NCI-H460 (cell line): ENCODE results near the gene IL26. TPM values are rescaled to one million over a fixed set of nuclear protein-coding genes. Genes with fewer than 3 reads are reported as not detected.
"Not testable (repeated sequence)": the region's sequence is repeated elsewhere in the genome, so short reads cannot be mapped to it uniquely, and the experiment has no call there.

Source experiments
- DNase-seq: peaks from one replicate; pipeline ENCODE4 v3.0.0-alpha.2; 2016; ENCODE audit warnings: low read depth; ENCODE audit errors: extremely low read depth
- total RNA-seq: library from RNA; depleted of rRNA; stranded (reverse); fragments of >200 nt; shearing (Covaris generic); gene quantifications from 2 replicates; pipeline ENCODE4 v1.2.3, GENCODE V29; 2014

The IL26 gene
- total RNA-seq, 1 experiment from 2014 or later = not detected

DNA sequence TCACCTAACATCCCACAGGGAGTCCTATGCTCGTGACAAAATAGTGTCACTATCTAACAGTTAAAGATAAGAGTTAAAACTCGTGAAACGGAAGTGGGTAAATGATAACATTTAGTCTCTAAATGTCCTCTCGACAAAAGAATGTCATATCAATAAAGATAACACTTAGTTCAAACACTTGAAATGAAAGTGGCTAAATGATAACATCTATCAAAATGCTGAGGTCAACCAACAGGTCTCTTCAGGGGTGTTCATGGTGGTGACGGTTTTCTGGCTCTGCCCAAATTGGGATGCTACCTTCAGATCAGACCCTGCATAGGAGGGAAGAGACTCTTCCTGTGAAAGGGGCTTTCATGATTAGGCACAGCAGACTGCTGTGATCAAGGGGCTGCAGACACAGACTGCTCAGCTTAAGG, 22.1 kb downstream of the IL26 start:
- DNase-seq = no peak

DNA sequence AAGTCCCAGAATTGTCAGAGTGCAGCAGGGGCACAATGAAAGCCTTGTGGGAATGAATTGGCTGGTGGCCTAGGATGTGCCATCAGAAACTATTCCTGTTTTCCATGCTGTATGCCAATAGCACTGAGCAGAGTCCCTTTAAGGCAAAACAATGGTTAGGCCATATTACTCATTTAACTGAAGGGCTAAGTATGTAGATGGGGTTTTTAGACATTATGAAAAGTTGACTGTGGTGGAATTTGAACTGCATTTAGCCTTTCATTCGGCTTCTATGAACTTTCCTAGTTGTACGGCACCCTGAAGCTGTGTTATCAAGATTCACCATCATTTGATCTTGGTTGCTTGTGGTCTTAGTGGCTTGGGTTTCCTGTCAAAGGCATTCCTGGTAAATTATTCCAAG, 24.8 kb downstream of the IL26 start:
- no peak for DNase-seq

- no peak for DNase-seq
Measured at GRCh38 chr12:68199127-68199526, 26.5 kb downstream of the IL26 start.

DNA sequence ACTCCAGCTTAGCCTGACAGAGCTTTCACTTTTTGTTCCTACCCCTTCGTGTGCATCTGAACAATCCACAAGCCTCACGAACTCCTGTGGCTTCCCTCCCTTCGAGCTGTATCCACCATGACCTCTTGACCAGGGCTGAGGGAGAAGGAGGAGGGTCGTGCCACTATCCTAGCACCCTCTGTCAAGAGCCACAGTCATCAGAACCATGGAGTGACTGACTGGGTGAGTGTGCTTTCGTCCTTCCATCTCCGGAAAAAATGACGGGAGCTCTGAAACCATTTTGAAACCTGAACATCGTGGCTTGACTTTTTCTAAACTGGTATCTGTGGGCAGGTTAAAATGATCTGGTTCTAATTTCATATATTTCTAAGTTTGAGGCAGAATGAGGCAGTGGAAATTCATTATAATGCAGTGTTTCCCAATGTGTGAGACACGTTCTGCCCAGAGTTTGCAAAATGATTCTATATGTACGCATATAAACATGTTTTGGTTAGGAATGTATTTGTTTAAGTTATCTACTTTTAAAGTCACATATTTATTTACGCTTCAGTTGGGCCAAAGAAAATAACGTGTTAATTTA, 27.0 kb downstream of the IL26 start:
- no peak for DNase-seq

DNA sequence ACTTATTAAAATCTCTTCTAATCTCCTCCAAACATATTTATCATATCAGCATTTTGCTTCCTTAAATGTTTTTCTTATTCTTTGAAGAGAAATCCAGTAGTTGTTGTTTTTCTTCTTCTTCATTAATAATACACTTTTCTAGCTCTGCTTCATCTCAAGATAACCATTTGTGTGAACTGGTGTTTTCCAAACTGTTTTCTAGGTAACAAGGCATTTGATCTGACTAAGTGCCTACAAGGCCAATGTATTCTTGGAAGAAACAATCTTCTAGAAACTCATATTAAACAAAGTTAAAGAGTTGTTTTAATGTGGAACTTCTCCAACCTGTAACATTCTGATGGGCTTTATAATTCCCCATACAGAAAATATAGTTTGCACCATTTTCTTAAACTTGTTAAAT, 35.3 kb downstream of the IL26 start:
- DNase-seq = no peak

DNA sequence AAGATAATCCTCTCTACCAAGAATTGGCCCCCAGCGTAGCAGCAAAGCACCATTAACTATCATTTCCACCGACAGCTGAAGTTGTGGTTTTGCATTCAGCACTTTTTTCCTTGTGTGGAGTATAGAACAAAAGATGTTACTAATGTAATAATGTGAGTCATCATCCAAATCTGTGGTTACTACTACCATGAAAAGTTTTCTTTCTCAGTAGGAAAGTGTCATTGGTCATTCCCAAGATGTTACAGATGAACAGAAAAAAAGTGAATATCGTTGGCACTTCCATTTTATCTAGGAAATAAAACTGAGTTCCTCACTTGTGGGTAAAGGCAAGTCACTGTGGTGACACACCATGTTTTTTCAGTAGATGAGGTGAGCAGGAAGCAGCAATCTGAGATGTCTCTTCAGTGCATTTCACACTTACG, 35.8 kb downstream of the IL26 start:
- no peak for DNase-seq

- no peak for DNase-seq
Measured at GRCh38 chr12:68185598-68185997, 40.0 kb downstream of the IL26 start.

GRCh38 chr12:68180792-68181744, 44.5 kb downstream of the IL26 start:
- DNase-seq = no peak

DNA sequence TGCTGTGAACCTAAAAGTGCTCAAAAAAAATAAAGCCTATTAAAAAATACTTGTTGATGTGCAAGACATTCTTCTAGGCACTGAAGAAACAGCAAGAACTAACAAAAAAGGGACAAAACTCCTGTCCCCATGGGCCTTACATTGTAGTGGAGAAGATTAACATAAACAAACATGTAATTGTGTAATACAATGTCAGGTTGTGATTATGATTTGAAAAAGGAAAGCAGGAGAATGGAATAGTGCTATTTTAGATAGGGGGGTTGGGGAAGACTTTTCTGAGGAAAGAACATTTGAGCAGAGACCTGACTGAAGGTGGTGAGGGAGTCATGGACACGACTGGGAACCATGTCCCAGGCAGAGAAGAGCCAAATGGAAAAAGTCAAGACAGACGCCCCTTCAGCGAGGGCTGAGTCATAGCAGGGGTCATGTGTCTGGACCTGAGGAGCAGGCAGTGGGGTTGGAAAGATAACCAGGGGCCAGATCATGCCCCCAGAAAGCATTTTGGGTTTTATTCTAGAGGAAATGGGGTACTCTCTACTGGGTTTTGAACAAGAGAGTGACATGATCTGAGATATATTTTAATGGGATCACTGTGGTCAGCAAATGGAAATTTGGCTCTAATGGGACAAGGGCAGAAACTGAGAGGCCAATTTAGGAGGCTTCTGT, 46.7 kb downstream of the IL26 start:
- DNase-seq = no peak

DNA sequence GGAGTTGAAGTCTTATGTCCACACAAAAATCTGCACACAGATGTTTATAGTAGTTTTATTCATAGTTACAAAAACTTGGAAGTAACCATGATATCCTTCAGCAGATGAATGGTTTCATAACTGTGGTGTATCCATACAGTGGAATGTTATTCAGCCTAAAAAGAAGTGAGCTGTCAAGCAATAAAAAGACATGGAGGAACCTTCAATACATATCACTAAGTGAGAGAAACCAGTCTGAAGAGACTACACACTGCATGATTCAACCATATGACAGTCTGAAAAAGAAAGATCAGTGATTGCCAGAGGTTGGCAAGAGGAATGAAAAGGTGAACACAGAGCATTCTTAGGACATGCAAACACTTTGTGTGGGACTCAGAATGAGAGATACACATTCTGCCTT, 47.4 kb downstream of the IL26 start:
- no peak for DNase-seq

GRCh38 chr12:68177562-68177961, 48.0 kb downstream of the IL26 start:
- no peak for DNase-seq

DNA sequence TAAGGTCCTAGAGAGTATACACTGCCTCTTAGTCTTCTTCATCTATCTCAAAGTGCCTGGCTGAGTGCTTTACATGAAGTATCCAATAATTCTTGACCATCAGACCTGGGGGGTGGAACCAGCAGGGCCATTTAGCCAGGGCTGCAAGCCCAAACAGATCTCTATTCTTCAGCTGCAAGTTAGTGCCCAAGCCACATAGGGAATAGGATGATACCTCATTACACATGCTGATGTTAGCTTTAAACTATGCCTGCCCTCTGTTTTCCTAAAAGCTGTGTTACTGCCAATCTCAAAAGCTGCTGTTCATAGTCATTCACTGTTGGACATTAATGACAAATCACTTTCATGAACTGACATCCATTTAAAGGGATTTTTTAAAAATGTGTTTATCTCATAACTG, 49.4 kb downstream of the IL26 start:
- no peak for DNase-seq

DNA sequence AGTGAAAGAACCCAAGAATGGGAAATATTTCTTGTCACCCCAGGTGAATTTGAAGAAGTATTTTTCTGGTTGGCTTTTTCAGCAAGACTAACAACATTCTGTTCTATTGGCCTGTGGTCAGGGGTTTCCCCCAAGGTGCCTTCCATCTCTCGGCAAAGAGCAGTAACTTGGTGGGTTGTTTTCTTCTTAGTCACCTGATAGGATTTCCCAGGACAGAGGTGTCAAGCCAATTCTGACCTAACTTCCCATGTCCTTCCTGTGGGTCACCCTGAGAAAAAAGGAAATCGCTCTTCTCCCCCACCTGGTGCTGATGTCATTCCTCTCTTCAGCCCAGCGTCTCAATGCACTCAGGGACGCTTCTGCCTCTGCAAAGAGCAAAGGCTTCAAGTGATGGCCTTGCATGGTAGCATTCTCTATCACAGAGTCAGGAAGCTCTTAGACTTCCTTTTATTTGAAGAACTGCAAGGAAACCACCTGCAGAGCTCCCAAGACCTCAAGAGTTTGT, 50.0 kb downstream of the IL26 start:
- no peak for DNase-seq

DNA sequence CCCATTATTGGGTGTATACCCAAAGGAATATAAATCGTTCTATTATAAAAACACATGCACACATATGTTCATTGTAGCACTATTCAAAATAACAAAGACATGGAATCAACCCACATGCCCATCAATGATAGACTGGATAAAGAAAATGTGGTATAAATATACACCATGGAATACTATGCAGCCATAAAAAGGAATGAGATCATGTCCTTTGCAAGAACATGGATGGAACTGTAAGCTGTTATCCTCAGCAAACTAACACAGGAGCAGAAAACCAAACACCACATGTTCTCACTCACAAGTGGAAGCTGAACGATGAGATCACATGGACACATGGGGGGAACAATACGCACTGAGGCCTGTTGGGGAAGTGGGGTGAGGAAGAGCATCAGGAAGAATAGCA, 50.8 kb downstream of the IL26 start:
- not testable (repeated sequence) for DNase-seq

DNA sequence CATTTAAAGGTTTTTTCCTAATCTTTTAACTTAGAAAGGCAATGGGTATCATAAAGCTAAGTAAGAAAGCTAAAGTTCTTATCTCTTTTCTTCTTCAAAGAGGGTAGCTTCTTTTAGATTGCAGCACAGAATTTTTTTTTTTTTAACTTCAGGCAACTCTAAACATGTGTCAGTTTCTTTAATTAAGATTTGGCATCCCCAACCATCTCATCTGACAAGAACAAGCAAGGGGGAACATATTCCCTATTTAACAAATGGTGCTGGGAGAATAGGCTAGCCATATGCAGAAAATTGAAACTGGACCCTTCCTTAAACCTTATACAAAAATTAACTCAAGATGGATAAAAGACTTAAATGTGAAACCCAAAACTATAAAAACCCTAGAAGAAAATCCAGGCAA, 51.8 kb downstream of the IL26 start:
- DNase-seq = no peak

- DNase-seq = no peak
Measured at GRCh38 chr12:68170726-68171125, 54.9 kb downstream of the IL26 start.

- DNase-seq = no peak
Measured at GRCh38 chr12:68169213-68169889, 56.3 kb downstream of the IL26 start.

GRCh38 chr12:68166317-68166831, 59.2 kb downstream of the IL26 start:
- DNase-seq = no peak

DNA sequence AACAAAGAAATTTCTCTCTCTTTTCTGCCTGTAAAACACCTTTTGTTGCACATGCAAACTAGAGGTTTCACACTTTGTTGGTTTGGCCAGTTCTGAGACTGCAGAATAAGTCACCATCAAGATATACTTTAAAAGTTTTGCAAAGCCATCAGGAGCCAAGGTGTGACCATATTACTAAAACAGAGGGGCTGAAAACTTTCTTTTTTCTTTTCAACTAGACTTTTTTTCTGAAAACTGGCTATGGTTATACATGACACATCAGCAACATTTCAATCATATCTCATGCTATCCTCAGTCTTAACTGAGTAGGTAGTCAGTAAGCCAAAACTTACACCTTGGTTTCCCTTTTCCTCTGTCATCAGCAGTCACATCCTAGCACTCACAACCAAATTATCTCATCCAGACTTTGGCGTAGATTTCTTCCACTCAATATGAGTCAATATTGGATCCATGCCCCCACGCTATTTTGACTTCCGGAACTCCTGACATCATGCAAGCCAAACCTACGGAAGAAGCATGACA, 62.0 kb downstream of the IL26 start:
- DNase-seq = no peak

GRCh38 chr12:68162374-68162773, 63.2 kb downstream of the IL26 start:
- DNase-seq = no peak
